NCI-H510A treated with DMSO at 0.1 percent for 48 hours (cell line): ENCODE measurements around the gene STXBP4.

Experiments used
- DNase-seq: peaks from one replicate; lab custom pipeline; 2025; lab: John Stamatoyannopoulos, UW

The STXBP4 gene

DNA sequence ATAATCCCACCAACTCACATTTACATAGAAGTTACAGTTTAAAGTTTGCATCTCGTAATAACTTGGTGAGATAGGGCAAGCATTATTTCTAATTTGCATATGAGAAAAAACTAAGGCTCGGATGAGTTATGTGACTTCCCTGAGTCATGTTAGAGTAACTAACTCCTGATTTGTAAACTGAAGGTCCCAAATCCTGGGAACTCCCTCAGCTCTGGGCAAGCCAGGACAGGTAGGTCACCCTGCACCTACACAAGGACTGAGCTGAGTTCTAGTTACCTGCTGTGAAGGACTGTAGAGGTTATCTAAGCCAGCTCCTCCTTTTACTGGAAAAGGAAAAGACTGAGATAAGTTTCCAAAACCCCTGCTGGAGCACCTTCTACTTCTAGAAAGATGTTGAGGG lies 204.0 kb downstream of the STXBP4 start:
- DNase-seq, result no peak

DNA sequence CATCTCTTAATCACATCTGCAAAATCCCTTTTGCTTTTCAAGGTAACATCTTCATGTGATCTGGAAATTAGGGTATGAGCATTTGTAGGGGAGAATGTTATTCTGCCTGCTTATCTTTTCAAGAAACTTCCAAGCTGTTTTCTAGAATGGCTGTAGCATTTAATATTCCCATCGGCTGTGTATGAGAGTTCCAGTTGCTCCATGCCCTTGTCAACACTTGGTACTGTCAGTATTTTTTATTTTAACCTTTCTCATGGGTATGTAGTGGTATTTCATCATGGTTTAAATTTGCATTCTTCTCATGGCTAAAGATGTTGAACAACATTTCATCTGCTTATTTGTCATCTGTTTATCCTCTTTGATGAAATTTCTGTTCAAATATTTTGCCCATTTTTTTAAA lies 205.6 kb downstream of the STXBP4 start:
- DNase-seq, result no peak

DNA sequence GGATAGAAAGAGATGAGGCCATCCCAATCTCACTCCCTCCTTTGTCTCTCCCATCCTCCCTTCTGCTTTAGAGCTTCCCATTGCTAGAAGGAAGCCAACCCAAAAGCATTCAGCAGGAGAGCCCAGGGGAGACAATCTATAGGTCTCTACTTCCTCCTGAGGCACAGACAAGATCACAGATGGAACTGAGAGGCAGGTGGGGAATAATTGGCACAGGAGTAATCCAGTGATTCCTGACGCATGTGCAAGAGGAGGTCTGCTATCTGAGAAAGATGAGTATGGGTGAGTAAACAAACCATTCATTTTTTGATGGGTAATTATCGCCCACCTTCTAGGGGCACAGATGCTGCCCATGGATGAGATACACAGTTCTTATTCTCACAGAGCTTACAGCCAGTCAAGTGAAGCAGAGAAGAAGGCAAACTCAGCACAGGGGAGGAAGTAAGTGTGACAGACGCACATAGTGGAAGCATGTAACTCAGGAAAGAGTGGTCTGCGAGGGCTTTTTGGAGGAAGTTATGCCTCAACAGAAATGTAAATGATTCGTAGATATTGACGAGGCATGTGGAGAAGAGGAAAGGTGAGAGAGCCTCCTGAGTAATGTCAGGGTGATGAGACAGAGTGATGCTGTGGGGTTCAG lies 207.3 kb downstream of the STXBP4 start:
- DNase-seq, result no peak

DNA sequence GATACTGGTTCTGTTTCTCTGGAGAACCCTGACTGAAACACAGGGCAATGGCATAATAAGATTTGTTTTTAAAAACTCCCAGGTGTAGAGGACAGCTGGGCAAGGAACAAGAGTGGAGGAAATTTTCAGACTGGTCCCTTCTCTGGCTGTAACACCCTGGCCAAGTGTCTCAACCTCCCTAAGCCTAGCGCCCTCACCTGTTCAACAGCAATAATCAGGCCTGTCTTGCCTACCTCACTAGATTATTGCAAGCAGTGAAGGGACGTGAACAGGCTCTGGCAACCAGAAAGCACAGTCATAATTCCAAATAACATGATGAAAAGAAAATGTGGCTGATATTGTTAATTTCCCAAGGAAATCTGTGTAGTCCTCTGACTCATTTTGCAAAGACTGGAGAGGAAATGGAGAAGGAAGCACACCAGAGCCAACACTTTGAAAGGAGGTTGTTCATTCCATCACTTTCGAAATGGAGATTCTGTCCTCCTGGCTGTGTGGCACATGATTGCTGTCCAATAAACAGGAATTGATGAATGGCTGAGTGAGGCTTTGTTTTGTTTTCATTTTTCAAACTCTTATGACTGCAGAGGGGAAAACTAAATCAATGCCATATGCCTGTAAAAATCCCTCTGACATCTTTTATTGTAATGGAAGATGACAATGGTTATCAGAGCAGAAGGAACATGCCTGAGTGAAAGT lies 208.7 kb downstream of the STXBP4 start:
- no peak for DNase-seq

DNA sequence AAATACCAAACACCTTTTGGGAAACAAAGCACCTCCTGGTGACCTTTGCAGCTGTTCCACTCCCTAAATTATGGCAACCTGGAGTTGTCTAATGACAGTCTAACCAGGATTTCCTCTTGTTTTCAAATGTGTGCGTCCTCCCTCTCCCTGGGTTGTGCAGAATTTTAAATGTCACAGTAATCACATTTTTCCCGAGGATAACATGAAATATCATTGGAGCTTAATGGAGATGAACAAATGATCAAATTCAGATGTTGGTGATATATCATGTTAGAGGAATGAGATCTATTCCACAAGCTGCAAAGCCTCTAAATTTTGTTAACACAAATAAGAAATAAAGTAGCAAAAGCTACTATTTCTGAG lies 209.3 kb downstream of the STXBP4 start:
- DNase-seq, result no peak

DNA sequence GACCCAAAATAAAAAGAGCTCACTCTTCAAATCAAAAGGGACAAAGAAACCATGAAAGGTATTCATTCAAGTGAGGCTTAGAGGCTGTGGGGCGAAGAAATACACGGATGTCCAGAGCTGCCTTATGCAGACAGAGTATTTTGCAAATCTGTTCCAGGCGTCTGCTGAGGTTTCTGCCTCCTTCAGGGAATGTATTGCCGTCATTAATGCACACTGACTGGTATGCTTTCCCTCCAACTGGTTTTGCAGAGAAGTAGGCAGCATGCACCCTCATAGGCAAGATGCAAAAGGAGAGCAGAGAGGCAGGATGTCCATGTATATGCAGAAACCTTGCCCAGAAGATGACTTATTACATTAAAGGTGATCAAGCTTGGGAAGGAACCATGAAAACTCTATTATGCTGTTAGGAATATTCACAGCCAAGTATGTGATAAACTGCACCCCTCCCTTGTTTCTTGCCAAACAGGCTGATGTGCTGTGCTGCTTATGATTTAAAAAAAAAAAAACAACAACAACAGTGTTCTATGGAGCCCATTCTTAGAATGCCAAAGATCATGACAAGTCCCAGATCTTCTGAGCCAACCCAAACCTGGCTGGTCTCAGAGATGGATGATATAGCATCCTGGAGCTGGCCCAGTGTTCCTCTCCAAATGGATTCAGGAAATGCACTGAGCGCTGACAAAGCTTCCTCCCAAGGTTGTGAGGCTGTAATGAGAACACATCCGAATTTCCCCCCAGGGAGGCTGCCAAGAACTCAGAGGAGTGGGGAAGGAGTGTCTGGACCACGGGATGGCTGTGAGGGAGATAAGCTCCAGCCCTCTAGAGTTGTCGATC lies 218.6 kb downstream of the STXBP4 start:
- DNase-seq, result no peak

DNA sequence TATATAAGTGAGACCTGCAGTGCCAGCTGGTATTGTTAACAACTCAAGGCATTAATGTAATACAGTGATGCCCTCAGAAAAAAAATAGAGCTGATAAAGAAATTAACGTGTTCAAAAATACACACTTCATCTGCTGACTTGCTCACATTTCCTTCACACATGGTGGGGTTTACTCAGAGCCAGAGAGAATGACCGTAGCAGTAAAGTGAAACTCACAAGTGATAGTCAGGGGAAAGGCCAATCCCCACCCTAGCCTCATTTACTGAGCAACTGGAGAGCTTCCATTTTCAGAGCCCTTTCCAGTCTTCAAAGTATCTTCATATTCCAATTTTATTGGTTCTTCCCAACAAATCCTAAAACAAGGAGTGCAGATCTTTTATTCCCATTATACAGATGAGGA lies 222.2 kb downstream of the STXBP4 start:
- no peak for DNase-seq

DNA sequence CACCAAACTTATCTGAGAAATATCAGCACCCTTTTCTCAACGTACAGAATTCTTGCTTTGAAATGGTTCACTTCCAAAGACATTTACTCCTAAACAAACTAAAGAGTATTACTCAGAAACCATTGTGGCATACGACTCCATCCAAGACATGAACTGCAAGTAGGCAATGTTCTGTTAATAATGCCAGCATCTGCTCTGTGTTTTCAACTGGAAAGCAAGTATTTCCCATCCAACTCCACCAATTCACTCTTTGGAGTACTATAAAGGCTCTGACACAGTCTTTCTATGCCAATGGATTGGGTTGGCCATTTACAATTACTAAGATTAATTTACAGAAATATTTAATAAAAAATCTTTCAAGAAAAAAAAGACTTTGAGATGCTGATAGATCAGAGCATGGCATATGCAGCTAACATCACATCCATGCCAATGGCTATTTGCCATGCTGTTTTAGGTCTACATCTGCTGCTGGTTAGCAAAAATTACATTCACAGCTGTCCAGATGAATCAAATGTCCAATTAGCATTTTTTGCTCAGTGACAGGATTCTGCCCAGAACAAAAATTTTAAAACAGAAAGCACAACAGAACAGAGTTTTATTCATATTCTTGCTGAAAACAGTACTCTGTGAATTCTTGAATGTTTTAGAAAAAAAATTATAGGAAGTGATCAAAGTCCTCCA lies 230.3 kb downstream of the STXBP4 start:
- no peak for DNase-seq

DNA sequence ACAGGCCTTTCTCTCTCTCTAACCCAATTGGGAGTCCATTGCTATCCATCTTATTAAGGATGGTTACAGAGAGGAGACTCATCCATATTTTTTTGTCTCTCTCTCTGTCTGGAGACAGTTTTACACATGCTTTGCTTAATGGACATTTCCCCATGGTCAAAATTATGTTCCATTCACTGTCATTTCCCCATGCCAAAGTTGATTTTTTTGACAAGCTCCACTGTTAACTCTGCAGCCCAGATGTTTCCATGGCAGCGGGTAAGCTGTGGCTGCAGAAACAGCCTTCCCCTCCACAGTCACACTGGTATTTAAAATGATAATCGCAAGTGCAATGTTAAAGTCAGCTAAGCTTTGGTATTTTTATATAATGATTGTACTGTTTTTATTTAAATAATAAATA lies 232.3 kb downstream of the STXBP4 start:
- DNase-seq, result no peak

DNA sequence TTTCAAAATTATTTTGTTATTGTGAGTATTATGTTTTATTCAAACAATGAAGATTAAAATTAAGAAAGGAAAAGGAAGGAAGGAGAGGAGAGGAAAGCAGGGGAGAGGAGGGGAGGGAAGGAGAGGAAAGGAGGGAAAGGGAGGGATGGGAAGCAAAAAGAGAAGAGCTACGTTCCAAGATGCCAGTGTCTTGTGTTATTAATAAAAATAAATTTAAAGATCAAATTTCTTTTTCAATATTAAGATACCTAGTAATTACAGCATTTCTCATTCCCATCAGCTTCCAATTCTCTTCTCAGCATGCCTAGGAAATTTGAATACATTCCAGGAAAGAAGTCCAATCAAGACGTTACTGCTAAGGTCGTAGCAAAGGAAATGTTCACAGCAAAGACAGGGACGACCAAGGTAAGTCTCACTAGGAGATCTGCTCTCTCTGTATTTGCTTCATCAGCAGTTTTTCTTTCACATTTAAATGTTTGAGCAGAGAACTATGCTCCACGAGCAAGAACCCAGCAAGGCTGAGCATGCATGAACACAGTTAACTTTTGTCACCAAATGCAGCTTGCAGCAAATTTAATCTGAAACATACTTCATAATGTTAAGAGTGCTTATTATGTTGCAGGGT lies 232.9 kb downstream of the STXBP4 start:
- DNase-seq, result no peak

DNA sequence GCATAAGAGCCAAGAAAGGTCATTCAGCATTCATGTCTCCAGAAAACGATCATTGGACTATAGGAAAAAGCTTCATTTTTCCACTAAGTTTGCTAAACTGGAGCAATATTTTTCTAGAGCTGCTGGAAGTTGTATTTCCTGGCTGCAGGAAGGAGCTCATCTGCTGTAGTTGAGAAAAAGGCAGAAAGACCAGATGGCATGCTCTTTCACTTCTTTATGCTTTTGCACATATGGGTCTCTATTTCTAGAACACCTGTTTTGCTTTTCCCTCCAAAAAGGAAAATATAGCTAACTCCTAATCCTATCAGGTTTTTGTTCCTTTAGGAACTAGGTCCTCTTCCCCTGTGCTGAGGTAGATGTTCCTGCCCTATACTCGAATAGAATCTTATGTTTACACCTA lies 234.3 kb downstream of the STXBP4 start:
- DNase-seq, result no peak

DNA sequence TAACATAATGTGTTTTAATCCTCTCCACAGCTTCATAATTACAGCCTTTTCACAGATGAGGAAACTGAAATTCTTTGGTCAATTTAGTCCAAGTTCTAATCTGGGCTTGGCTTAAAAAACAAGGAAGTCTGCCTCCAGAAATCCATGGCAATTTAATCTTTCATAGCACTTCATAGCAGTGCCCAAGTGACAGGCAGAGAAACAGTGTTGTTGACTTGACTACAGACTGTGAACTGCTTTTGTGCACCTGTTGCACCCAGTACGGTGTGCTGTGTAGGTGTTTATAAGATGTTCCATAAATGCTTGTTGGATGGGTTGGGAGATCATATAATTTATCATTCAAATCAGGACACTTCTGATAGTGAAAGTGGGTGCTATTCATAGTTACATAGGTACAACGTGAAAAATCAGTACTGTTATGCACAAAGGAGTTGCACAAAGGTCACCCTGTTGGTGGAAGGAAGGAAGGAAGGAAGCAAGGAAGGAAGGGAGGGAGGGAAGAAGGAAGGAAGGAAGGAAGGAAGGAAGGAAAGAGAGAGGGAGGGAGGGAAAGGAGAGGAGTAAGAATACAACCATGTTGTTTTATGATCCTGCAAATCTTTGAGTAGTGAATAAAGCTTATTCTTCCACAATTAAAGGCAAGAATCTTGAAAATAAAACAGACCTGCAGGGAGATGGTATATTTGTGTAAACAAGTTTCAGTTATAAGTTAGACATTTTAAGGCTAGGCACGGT lies 239.7 kb downstream of the STXBP4 start:
- DNase-seq, result no peak

DNA sequence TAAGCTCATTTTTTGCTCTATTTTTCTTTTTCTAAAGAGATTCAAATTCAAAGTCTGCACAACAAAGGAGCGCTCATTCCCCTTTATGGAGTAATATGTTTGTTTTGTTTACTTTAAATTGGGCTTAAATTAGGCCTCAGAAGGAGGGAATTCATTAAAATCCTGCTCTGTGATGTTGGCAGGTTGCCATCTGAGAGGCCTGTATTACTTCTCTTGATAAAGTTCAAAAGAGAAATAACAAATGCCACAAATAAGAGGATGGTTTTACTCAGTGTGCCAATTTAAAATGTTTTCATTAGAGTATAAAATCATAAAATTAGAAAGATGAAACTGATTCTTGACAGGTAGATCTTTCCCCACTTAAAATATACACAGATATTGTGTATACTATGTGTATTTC lies 241.7 kb downstream of the STXBP4 start:
- DNase-seq, result no peak

DNA sequence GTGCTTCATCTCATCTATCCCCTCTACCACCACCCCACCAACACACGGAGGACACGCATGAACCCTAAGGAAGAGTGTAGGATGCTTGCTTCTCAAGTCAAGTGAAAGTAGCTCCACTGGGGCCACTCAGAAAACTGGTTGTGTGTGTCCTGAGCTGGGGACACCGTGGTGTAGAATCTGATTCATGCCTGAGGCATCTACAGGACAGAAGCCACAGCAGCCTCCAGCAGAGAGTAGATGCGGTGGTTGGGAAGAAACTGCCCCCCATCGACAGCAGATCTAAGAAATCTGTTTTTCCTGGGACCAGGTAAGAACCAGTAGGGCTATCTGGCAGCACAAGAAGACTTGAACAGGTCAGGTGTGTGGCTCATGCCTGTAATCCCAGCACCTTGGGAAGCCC lies 244.3 kb downstream of the STXBP4 start:
- no peak for DNase-seq

DNA sequence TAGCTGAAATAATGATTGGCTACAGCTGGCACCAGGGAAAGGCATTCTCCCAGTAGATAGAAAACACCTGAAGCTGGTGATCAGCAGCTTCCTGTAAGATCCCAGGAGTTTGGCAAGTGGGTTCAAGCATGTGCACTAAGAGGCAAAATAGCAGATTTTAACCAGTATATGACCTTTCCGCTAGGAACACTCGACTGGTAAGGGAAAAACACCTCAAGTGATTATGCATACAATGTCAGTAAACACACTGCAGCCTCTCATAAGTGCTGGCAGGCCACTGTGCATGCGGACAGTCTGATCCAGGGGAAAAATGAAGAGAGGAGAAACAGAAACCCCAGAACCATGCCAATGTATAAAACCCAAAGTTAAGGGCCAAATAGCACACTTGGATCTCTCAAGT lies 247.1 kb downstream of the STXBP4 start:
- DNase-seq, result peak; percentile 38

DNA sequence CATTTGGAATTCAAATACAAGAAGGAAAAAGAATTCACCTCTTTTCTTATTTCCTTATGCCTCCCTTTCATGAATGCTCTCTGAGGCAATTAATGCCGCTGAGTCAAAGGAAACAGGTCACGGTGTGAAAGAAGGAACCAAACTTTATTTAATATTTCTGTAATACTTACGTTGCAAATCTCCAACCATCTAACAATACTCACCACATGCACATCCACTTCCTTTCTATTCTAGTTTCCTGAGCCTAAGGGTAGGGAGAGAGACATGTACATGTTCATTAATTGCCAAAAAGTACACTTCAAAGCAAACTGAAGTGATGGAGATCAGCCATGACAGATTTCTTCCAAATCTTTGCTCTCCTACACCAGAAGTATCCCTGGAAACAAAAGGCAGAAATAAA lies 248.3 kb downstream of the STXBP4 start:
- DNase-seq, result no peak

DNA sequence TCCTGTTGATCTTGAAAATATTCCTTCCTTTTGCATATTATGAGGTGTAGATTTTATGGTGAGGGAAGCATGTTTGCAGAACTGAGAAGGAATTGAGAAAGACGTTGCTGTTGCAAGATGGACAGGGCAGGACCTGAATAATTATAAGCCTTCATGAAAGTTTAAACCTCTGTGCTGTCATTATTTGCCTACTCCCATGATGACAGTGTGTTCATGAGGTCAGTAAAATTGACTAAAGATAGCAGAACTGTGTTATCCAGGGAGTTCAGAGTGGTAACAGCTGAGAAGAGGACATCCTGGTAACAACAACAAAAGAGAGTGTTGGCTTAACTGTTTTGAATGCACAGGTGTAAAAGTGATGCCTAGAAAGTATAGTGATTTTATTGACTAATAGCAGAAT lies 250.9 kb downstream of the STXBP4 start:
- DNase-seq, result no peak

DNA sequence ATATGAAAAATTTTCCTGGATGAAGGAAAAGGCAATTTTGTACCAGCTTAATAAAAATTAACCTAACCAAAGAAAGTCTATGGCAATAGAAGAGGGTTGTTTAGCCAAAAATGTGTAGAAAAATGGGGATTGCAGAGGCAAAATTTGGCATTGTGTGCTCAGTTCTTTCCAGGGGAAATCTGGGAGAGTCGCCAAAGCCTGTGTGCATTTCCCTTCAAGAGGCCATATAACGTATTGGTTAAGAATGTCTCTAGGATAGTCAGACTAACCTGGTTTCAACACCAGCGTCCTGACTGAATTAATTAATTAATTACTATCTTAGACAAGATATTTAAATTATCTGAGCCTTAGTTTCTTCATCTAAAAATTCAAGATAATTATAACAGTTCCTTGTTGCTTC lies 251.4 kb downstream of the STXBP4 start:
- DNase-seq, result no peak
